Measurements from ENCODE around the gene CBLN3. TPM values are rescaled to one million over a fixed set of nuclear protein-coding genes. Genes with fewer than 3 reads are reported as not detected.

Gene CBLN3
- total RNA-seq, 2 donors from 2014 or later, result 2.4 to 11.1 TPM

GRCh38 chr14:24435998-24436354, 6.5 kb upstream of the CBLN3 start:
- intact Hi-C loops (cut with DNase I), result loop anchor here (2.0 kb wide), 1 partner anchor 103 kb away; no protein-coding TSS in a partner anchor
- no peaks in the 10 kb centered on the region for H3K27me3 ChIP-seq (replicated peaks; ENCODE audit: insufficient read depth)
- no peak for TF ChIP-seq CTCF (IDR thresholded peaks at IDR 0.05)
- no peak for TF ChIP-seq POLR2A (IDR thresholded peaks at IDR 0.05)
- no peak for TF ChIP-seq POLR2AphosphoS5 (IDR thresholded peaks at IDR 0.05)
- no peak overlapping the region for H3K4me3 ChIP-seq
- no peak for DNase-seq (ENCODE audit: low spot score)
- no peaks in the 10 kb centered on the region for H3K9me3 ChIP-seq
- H3K36me3 ChIP-seq, result peaks cover 3 to 19% of the 10 kb centered on the region in 2 donors
- WGBS, result 61% methylated on average over 6 of the region's 6 CpGs
- peaks cover 20% of the 10 kb centered on the region for H3K4me1 ChIP-seq (replicated peaks)
- peak overlapping the region; percentile 30 to 44 for H3K27ac ChIP-seq

- no peak for DNase-seq (ENCODE audit: low spot score)
- peak overlapping the region in 1 of 2 donors; percentile 24 for H3K27ac ChIP-seq
- no peaks in the 10 kb centered on the region for H3K27me3 ChIP-seq (replicated peaks; ENCODE audit: insufficient read depth)
- peaks cover 3 to 19% of the 10 kb centered on the region in 2 donors for H3K36me3 ChIP-seq
- WGBS, result 78% methylated on average over 2 of the region's 2 CpGs
- TF ChIP-seq POLR2A (IDR thresholded peaks at IDR 0.05) (no peak), CTCF (IDR thresholded peaks at IDR 0.05) (no peak), POLR2AphosphoS5 (IDR thresholded peaks at IDR 0.05) (no peak)
- H3K4me1 ChIP-seq (replicated peaks), result peaks cover 20% of the 10 kb centered on the region
- intact Hi-C loops (cut with DNase I), result no loop called here
- H3K9me3 ChIP-seq, result no peaks in the 10 kb centered on the region
- no peak overlapping the region for H3K4me3 ChIP-seq
These were observed 5.8 kb upstream of the CBLN3 start for GRCh38 chr14:24435192-24435810.

GRCh38 chr14:24434676-24435075, 5.2 kb upstream of the CBLN3 start:
- no peak for DNase-seq (ENCODE audit: low spot score)
- TF ChIP-seq POLR2A (IDR thresholded peaks at IDR 0.05), result no peak
- TF ChIP-seq POLR2AphosphoS5 (IDR thresholded peaks at IDR 0.05), result no peak
- TF ChIP-seq CTCF (IDR thresholded peaks at IDR 0.05), result no peak
- WGBS, result 62% methylated on average over 3 of the region's 3 CpGs
- H3K9me3 ChIP-seq, result no peaks in the 10 kb centered on the region
- H3K36me3 ChIP-seq, result peaks cover 3 to 14% of the 10 kb centered on the region in 2 donors
- intact Hi-C loops (cut with DNase I), result no loop called here
- no peak overlapping the region for H3K4me3 ChIP-seq
- peaks cover 20% of the 10 kb centered on the region for H3K4me1 ChIP-seq (replicated peaks)
- H3K27ac ChIP-seq, result peak overlapping the region in 1 of 2 donors; percentile 24
- H3K27me3 ChIP-seq (replicated peaks; ENCODE audit: insufficient read depth), result no peaks in the 10 kb centered on the region

GRCh38 chr14:24434036-24434435, 4.6 kb upstream of the CBLN3 start:
- 64% methylated on average over 7 of the region's 7 CpGs for WGBS
- TF ChIP-seq CTCF (IDR thresholded peaks at IDR 0.05) (no peak), POLR2AphosphoS5 (IDR thresholded peaks at IDR 0.05) (no peak), POLR2A (IDR thresholded peaks at IDR 0.05) (no peak)
- intact Hi-C loops (cut with DNase I), result no loop called here
- Histone ChIP-seq H3K36me3 (peaks cover 3 to 12% of the 10 kb centered on the region in 2 donors), H3K9me3 (no peaks in the 10 kb centered on the region), H3K27ac (peak overlapping the region in 1 of 2 donors; percentile 96), H3K27me3 (replicated peaks; ENCODE audit: insufficient read depth) (no peaks in the 10 kb centered on the region), H3K4me1 (replicated peaks) (peaks cover 20% of the 10 kb centered on the region), H3K4me3 (no peak overlapping the region)
- DNase-seq (ENCODE audit: low spot score), result no peak
